ENCODE data around the gene DAZAP1.

The DAZAP1 gene

GRCh38 chr19:1379126-1379905, 28.1 kb upstream of the DAZAP1 start:
- no peak for DNase-seq (ENCODE audit: extremely low read depth, low read depth)
- TF ChIP-seq, protein P1, sequence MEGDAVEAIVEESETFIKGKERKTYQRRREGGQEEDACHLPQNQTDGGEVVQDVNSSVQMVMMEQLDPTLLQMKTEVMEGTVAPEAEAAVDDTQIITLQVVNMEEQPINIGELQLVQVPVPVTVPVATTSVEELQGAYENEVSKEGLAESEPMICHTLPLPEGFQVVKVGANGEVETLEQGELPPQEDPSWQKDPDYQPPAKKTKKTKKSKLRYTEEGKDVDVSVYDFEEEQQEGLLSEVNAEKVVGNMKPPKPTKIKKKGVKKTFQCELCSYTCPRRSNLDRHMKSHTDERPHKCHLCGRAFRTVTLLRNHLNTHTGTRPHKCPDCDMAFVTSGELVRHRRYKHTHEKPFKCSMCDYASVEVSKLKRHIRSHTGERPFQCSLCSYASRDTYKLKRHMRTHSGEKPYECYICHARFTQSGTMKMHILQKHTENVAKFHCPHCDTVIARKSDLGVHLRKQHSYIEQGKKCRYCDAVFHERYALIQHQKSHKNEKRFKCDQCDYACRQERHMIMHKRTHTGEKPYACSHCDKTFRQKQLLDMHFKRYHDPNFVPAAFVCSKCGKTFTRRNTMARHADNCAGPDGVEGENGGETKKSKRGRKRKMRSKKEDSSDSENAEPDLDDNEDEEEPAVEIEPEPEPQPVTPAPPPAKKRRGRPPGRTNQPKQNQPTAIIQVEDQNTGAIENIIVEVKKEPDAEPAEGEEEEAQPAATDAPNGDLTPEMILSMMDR (IDR thresholded peaks at IDR 0.05; ENCODE audit: low read depth, low read length), result no peak

DNA sequence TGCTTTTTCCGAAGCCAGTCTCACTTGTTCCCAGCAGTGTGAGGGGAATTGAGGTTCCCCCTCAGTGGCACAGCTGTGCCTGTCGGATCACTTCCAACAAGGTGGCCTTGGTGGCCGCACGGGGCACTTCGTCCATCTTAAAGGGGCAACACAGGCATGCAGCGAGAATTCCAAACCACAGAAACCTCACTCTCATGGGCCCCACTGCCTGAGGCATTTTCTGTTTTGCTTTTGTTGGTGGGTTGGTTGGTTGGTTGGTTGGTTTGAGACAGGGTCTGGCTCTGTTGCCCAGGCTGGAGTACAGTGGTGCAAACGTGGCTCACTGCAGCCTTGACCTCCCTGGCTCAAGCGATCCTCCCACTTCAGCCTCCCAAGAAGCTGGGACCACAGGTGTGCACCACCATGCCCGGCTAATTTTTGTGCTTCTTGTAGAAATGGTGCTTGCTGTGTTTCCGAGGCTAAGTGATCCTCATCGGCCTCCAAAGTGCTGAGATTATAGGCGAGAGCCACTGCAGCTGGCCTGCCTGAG, 27.4 kb upstream of the DAZAP1 start:
- TF ChIP-seq, protein P1 (IDR thresholded peaks at IDR 0.05; ENCODE audit: low read depth, low read length), result no peak
- DNase-seq (ENCODE audit: extremely low read depth, low read depth), result no peak

GRCh38 chr19:1382250-1382649, 25.1 kb upstream of the DAZAP1 start:
- no peak for DNase-seq (ENCODE audit: extremely low read depth, low read depth)
- TF ChIP-seq, protein P1 (IDR thresholded peaks at IDR 0.05; ENCODE audit: low read depth, low read length), result no peak

- TF ChIP-seq, protein P1 (IDR thresholded peaks at IDR 0.05; ENCODE audit: low read depth, low read length), result no peak
- no peak for DNase-seq (ENCODE audit: extremely low read depth, low read depth)
These were observed 24.4 kb upstream of the DAZAP1 start for GRCh38 chr19:1383017-1383311.

DNA sequence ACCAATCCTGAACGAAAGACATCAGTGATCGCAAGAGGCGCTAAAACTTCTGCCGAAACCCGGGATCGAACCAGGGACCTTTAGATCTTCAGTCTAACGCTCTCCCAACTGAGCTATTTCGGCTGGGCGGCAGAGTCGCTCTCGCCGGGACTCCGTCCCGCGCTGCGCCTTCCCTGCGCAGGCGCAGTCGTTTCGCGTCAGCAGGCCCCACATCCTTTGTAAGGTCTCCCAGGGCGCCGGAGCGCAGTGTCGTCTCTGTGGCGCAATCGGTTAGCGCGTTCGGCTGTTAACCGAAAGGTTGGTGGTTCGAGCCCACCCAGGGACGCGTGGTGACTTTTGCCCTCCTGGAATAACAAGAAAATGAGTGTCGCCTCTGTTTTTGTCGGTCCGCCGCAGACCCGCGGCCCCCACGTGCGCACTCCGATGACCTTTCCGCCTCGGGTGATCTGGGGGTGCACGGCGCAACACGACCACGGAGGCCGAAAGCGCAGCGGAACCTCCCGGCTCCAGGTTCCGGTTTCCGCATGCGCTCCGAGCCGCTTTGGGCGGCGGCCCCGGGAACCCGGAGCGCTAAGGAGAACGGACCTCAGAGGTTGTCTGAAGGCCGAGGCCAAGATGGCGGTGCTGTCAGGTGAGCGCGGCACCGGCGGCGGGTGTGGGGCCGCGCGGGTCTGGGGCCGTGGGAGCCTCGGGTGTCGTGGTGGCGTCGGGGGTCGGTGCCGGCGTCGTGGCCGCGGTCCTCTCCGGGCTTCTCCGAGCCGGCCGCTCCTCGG, 23.9 kb upstream of the DAZAP1 start, which contains the start of gene NDUFS7:
Gene NDUFS7, plus strand, starts transcription at position 596 of the 773 bp plus-strand sequence. Its CDS starts 20 bp downstream, at position 616.
- TF ChIP-seq, protein P1 (IDR thresholded peaks at IDR 0.05; ENCODE audit: low read depth, low read length), result peak; percentile 23
- peak; percentile 89 for DNase-seq (ENCODE audit: extremely low read depth, low read depth)

DNA sequence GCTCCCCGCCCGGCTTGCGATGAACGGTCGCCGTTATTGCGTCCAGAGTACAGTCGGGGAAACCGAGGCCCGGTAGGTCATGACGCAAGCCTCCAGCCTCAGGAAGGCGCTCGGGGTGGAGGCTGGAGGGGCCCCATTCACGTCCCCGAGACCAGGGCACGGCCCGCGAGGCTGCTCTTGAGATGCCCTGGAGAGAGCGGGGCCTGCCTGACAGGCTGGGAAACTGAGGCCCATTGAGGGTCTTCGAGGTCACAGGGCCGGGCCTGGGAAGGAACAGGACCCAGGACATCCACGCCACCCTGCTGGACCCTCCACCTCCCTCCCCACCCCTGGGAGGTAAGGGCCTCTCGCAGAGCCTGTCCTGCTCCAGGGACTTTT, 23.3 kb upstream of the DAZAP1 start:
- TF ChIP-seq, protein P1 (IDR thresholded peaks at IDR 0.05; ENCODE audit: low read depth, low read length), result no peak
- no peak for DNase-seq (ENCODE audit: extremely low read depth, low read depth)

Measured in AG09319 (cell line).